PFSK-1 (cell line): ENCODE measurements around the gene CACHD1.

Experiments used
- FOXP2 ChIP-seq: optimal IDR thresholded peaks from 2 replicates; pipeline ENCODE3; 2011; ENCODE audit warnings: borderline replicate concordance, control low read depth, inconsistent platforms; ENCODE audit not compliant: insufficient read depth; ENCODE audit errors: extremely low read length, extremely low read depth
- POLR2AphosphoS5 ChIP-seq: IDR thresholded peaks from 2 replicates; pipeline ENCODE4 v1.6.1; 2012; ENCODE audit warnings: low read depth, mild to moderate bottlenecking, control low read depth, low read length, moderate library complexity
- SIN3A ChIP-seq: IDR thresholded peaks from 2 replicates; pipeline ENCODE4 v1.6.1; 2012; ENCODE audit warnings: mild to moderate bottlenecking, low read length, moderate library complexity, borderline replicate concordance; ENCODE audit not compliant: insufficient read depth
- TAF1 ChIP-seq: IDR thresholded peaks from 2 replicates; pipeline ENCODE4 v1.6.1; 2012; ENCODE audit warnings: low read length, control low read depth, borderline replicate concordance; ENCODE audit not compliant: insufficient read depth
- TF ChIP-seq, protein P1 (sequence below), 2 experiments: IDR thresholded peaks; 2 replicates each; pipeline versions ENCODE4 v1.6.1 to v1.8.0; 2011 to 2012; ENCODE audit warnings: low read depth in 2 of 2, low read length in 2 of 2, control low read depth in 1 of 2, inconsistent platforms in 1 of 2, mild to moderate bottlenecking in 1 of 2, moderate library complexity in 1 of 2; ENCODE audit not compliant: insufficient read depth in 1 of 2

Gene CACHD1

DNA sequence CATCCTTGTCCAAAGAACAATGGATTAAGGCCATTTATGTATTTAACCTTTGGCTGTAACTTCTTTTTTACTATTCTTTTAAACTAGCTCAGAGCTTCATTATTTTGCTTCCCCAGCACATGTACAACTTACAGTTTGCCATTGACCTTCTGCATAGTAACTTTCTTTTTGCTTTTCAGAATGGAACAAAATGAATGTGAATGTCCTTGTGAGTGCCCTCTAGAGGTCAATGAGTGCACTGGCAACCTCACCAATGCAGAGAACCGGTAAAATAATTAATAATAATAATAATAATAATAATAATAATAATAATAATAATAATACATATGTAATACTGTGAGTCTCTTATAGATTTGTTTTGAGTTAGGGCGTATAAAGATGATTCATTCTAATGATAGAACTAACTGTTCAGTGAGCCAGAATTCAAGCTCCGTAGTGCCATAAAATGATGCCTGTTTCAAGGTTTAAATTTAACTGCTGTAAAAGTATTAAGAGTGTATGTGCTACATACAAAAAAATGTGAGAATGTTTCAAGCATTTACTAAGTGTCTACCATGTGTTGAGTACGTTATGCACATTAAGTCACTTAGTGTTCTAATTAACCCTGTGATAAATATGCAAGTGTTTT lies 205.9 kb downstream of the CACHD1 start:
- TF ChIP-seq SIN3A: no peak
- TF ChIP-seq FOXP2: no peak
- TF ChIP-seq, protein P1, sequence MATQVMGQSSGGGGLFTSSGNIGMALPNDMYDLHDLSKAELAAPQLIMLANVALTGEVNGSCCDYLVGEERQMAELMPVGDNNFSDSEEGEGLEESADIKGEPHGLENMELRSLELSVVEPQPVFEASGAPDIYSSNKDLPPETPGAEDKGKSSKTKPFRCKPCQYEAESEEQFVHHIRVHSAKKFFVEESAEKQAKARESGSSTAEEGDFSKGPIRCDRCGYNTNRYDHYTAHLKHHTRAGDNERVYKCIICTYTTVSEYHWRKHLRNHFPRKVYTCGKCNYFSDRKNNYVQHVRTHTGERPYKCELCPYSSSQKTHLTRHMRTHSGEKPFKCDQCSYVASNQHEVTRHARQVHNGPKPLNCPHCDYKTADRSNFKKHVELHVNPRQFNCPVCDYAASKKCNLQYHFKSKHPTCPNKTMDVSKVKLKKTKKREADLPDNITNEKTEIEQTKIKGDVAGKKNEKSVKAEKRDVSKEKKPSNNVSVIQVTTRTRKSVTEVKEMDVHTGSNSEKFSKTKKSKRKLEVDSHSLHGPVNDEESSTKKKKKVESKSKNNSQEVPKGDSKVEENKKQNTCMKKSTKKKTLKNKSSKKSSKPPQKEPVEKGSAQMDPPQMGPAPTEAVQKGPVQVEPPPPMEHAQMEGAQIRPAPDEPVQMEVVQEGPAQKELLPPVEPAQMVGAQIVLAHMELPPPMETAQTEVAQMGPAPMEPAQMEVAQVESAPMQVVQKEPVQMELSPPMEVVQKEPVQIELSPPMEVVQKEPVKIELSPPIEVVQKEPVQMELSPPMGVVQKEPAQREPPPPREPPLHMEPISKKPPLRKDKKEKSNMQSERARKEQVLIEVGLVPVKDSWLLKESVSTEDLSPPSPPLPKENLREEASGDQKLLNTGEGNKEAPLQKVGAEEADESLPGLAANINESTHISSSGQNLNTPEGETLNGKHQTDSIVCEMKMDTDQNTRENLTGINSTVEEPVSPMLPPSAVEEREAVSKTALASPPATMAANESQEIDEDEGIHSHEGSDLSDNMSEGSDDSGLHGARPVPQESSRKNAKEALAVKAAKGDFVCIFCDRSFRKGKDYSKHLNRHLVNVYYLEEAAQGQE (IDR thresholded peaks at IDR 0.05; ENCODE audit: insufficient read depth in 1 of 2, low read depth in 2 of 2, low read length in 2 of 2): no peak
- TF ChIP-seq TAF1: no peak
- no peak for TF ChIP-seq POLR2AphosphoS5

DNA sequence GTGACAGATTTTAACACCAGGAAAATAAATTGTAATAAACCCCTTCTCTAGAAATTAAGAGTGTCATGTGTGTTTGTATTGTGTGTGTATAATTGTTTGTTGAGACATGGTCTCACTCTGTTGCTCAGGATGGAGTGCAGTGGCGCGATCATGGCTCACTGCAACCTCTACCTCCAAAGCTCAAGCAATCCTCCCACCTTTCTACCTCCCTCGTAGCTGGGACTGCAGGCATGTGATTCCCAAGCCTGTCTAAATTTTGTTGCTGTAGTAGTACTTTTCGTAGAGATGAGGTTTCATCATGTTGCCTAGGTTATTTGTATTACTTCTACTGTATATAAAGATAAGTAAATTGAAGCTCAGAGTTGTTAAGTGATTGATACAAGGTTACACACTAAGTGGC lies 206.5 kb downstream of the CACHD1 start:
- TF ChIP-seq FOXP2 (no peak), TAF1 (no peak), POLR2AphosphoS5 (no peak)

DNA sequence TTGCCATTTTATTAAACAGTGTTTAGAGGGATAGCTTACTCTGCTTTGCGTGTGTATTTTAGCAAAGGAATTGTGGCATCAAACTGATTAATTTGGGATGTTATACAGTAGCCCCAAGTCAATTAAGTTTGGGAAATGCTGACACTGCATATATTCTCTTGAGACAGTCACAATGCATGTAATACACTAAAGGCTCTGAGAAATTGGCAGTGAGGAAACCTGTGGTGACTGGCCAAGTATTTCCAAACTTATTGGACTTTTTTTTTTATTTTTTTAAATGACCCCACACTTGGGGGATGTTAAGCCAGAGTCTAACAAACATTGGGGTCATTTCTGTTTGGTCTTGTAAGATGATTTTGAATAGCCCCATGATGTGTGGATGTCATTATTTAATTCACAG lies 207.6 kb downstream of the CACHD1 start:
- TF ChIP-seq FOXP2 (no peak), TAF1 (no peak), SIN3A (no peak), POLR2AphosphoS5 (no peak)
- TF ChIP-seq, protein P1 (IDR thresholded peaks at IDR 0.05; ENCODE audit: insufficient read depth in 1 of 2, low read depth in 2 of 2, low read length in 2 of 2): no peak

DNA sequence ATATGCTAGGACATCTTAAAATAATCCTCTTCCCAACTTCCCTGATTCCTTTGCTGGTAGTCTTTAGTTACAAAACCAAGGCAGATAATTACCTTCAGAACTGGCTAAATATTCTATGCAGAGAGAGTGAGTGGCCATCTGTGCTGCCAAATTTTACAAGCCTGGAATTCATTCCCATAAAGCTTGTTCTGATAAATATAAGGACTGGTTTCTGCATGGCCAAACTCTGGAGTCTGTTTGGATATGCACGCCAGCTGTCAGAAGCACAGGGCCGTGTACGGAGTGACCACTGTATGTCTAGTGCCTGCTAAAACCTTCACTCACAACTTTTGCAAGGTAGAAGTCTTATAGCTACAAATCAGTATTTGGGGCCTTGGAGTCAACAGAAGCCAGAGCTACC lies 208.4 kb downstream of the CACHD1 start:
- TF ChIP-seq SIN3A: no peak
- no peak for TF ChIP-seq FOXP2
- TF ChIP-seq, protein P1 (IDR thresholded peaks at IDR 0.05; ENCODE audit: insufficient read depth in 1 of 2, low read depth in 2 of 2, low read length in 2 of 2): no peak
- TF ChIP-seq TAF1: no peak
- TF ChIP-seq POLR2AphosphoS5: no peak

DNA sequence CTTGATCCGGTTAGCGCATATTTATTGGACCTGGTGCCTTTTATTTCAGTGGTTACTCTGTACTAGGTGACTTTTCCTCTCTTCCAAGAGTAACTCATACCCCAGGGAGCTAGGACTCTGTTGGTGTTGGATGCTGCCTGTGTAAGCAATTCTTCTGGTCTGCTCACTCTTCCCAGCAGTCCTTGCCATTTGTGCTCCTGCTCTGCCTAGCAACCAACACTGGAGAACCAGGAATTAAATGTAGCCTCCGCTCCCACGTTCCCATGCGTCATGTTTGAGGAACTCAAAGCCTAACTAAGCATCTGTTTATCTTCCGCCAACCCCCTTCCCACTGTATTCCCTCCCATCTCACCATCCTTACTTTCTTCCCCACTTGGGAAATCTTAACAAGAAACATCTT lies 209.2 kb downstream of the CACHD1 start:
- no peak for TF ChIP-seq POLR2AphosphoS5
- TF ChIP-seq, protein P1 (IDR thresholded peaks at IDR 0.05; ENCODE audit: insufficient read depth in 1 of 2, low read depth in 2 of 2, low read length in 2 of 2): no peak
- no peak for TF ChIP-seq FOXP2
- no peak for TF ChIP-seq SIN3A
- TF ChIP-seq TAF1: no peak
